Measurements from ENCODE around the gene CSTF3. TPM values are rescaled to one million over a fixed set of nuclear protein-coding genes. Genes with fewer than 3 reads are reported as not detected.

CSTF3 gene
- total and polyA plus RNA-seq, 9 of the 15 experiments (the other 6 are each of a cell fraction or from before 2014, with no cell fraction given) = 37.0 to 111 (median 61.0) TPM

- TF ChIP-seq RFX5 (IDR thresholded peaks at IDR 0.05; ENCODE audit: low read depth, low read length) (peak; percentile 54; the same call in 1 of the 2 replicates), NR2C1 (IDR thresholded peaks at IDR 0.05) (peak; percentile 99), NR2C1 (tag; IDR thresholded peaks at IDR 0.05) (peak; percentile 99), SP2 (IDR thresholded peaks at IDR 0.05; ENCODE audit: extremely low read depth, low read depth, low read length, poor library complexity, severe bottlenecking) (no peak), CLOCK (CRISPR knock-in tag; IDR thresholded peaks at IDR 0.05; ENCODE audit: borderline replicate concordance) (no peak), ZNF175 (CRISPR knock-in tag; IDR thresholded peaks at IDR 0.05; ENCODE audit: low read depth) (peak; percentile 82; the same call in 1 of the 2 replicates), POLR2H (tag; IDR thresholded peaks at IDR 0.05; ENCODE audit: low read depth) (peak; percentile 84), ZKSCAN1 (IDR thresholded peaks at IDR 0.05; ENCODE audit: low read depth, low read length) (peak; percentile 10; the same call in 1 of the 2 replicates), PTTG1 (tag; IDR thresholded peaks at IDR 0.05; ENCODE audit: low read depth) (0 out of 2 replicates have a peak, but pooled peaks have one; percentile 47), SRSF1 (IDR thresholded peaks at IDR 0.05; ENCODE audit: low read depth, low read length) (no peak), BCLAF1 (IDR thresholded peaks at IDR 0.05; ENCODE audit: borderline replicate concordance in 1 of 2, control insufficient read depth in 1 of 2, low read depth in 2 of 2, low read length in 1 of 2) (peak in 1 of 2 experiments; percentile 75; a peak in 2 of 4 replicates), TFAP4 (CRISPR knock-in tag; IDR thresholded peaks at IDR 0.05; ENCODE audit: borderline replicate concordance) (peak; percentile 98), SIX5 (IDR thresholded peaks at IDR 0.05; ENCODE audit: borderline replicate concordance in 1 of 2, insufficient read depth in 1 of 2, low read depth in 1 of 2, low read length in 2 of 2) (peak in 1 of 2 experiments; percentile 19; a peak in 1 of 4 replicates), KAT7 (CRISPR knock-in tag; IDR thresholded peaks at IDR 0.05; ENCODE audit: borderline replicate concordance) (peak; percentile 97; the same call in 1 of the 2 replicates), ZBTB12 (CRISPR knock-in tag; IDR thresholded peaks at IDR 0.05) (peak; percentile 71; the same call in 1 of the 2 replicates), HLTF (IDR thresholded peaks at IDR 0.05) (peak; percentile 68; the same call in 1 of the 2 replicates), ZNF121 (CRISPR knock-in tag; conservative IDR thresholded peaks at IDR 0.05) (no peak)
These were observed at the start of gene CSTF3 (continued) for GRCh38 chr11:33161120-33162005.
